ENCODE data around the gene NKD1. TPM values are rescaled to one million over a fixed set of nuclear protein-coding genes. Genes with fewer than 3 reads are reported as not detected.

The NKD1 gene
- total RNA-seq, 2 experiments from 2014 or later: 0.26 to 0.44 TPM

GRCh38 chr16:50696126-50696525 is 147.9 kb downstream of the NKD1 start:
- Mint-ChIP-seq H3K27me3 (ENCODE audit: low read depth) (peaks cover 18% of the 10 kb centered on the region), H3K27ac (peak overlapping the region; percentile 40), H3K36me3 (ENCODE audit: low read depth) (peaks cover 3% of the 10 kb centered on the region), H3K4me1 (ENCODE audit: low read depth) (peaks cover 58% of the 10 kb centered on the region), H3K4me3 (no peak overlapping the region), H3K9me3 (ENCODE audit: insufficient read depth) (no peaks in the 10 kb centered on the region)
- no peak for ATAC-seq
- ChIA-PET POLR2A (interaction anchor here (0.6 to 1.4 kb wide), 3 partner anchors 13 to 29 kb away, joined by 3 to 5 read pairs (median 4); partner anchors contain the start of gene SNX20), CTCF (interaction anchor here (0.8 to 2.7 kb wide), 4 partner anchors 12 to 50 kb away, joined by 3 to 14 read pairs (median 6); no protein-coding TSS in a partner anchor)
- DNase-seq: no peak

- ATAC-seq (no peak), DNase-seq (no peak)
- POLR2A ChIA-PET: interaction anchor here (1.1 to 1.4 kb wide), 3 partner anchors 16 to 30 kb away, joined by 4 to 5 read pairs (median 4); partner anchors contain the start of gene SNX20
- H3K4me1 Mint-ChIP-seq (ENCODE audit: low read depth): peaks cover 58% of the 10 kb centered on the region
- H3K27me3 Mint-ChIP-seq (ENCODE audit: low read depth): peaks cover 17% of the 10 kb centered on the region
- H3K36me3 Mint-ChIP-seq (ENCODE audit: low read depth): peaks cover 6% of the 10 kb centered on the region
- H3K4me3 Mint-ChIP-seq: no peak overlapping the region
- no peaks in the 10 kb centered on the region for H3K9me3 Mint-ChIP-seq (ENCODE audit: insufficient read depth)
- CTCF ChIA-PET: interaction anchor here (0.8 to 2.7 kb wide), 7 partner anchors 13 to 110 kb away, joined by 3 to 14 read pairs (median 5); no protein-coding TSS in a partner anchor
- H3K27ac Mint-ChIP-seq: peak overlapping the region; percentile 81
These were observed 148.6 kb downstream of the NKD1 start for GRCh38 chr16:50696575-50697420.

DNA sequence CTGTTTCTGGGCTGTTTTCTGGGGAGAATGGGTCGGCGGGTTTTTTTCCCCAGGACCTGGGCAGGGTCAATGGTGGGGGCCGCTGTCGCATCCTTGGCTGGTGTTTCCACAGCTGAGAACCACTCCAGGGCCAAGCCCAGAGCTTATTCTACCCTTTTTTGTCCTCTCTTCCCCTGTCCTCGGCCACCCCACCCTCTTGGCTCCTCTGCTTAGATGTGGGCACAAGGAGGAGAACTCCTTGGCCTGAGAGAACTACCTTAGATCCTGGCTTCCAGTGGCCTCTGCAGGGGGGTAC is 149.2 kb downstream of the NKD1 start:
- POLR2A ChIA-PET: interaction anchor here (1.1 to 1.4 kb wide), 3 partner anchors 17 to 44 kb away, joined by 3 to 5 read pairs (median 4); partner anchors contain the start of genes CYLD and SNX20
- Mint-ChIP-seq H3K4me1 (ENCODE audit: low read depth) (peaks cover 56% of the 10 kb centered on the region), H3K4me3 (peak overlapping the region; percentile 9), H3K9me3 (ENCODE audit: insufficient read depth) (no peaks in the 10 kb centered on the region), H3K27ac (peak overlapping the region; percentile 81), H3K27me3 (ENCODE audit: low read depth) (peaks cover 15% of the 10 kb centered on the region), H3K36me3 (ENCODE audit: low read depth) (peaks cover 6% of the 10 kb centered on the region)
- no peak for ATAC-seq
- CTCF ChIA-PET: interaction anchor here (1.0 to 2.7 kb wide), 7 partner anchors 14 to 109 kb away, joined by 3 to 14 read pairs (median 4); partner anchors contain the start of gene CYLD
- no peak for DNase-seq

GRCh38 chr16:50697881-50698767 is 149.9 kb downstream of the NKD1 start:
- ATAC-seq (peak; percentile 48), DNase-seq (no peak)
- peak overlapping the region; percentile 81 for H3K27ac Mint-ChIP-seq
- H3K4me3 Mint-ChIP-seq: peak overlapping the region; percentile 65
- ChIA-PET CTCF (interaction anchor here (0.8 to 2.7 kb wide), 8 partner anchors 21 to 108 kb away, joined by 3 to 14 read pairs (median 4); partner anchors contain the start of gene CYLD), POLR2A (interaction anchor here (1.1 to 1.4 kb wide), 2 partner anchors 20 to 44 kb away, joined by 3 to 4 read pairs; partner anchors contain the start of gene CYLD)
- H3K27me3 Mint-ChIP-seq (ENCODE audit: low read depth): peaks cover 8% of the 10 kb centered on the region
- H3K9me3 Mint-ChIP-seq (ENCODE audit: insufficient read depth): no peaks in the 10 kb centered on the region
- H3K4me1 Mint-ChIP-seq (ENCODE audit: low read depth): peaks cover 49% of the 10 kb centered on the region
- H3K36me3 Mint-ChIP-seq (ENCODE audit: low read depth): peaks cover 6% of the 10 kb centered on the region

Other genes starting within 250 kb of the NKD1 start
- gene BRD7, start 179.4 kb upstream of the NKD1 start, total RNA-seq: 10 to 100 TPM; 88.9 to 90.4 TPM
- 10 to 100 TPM; 64.8 to 65.3 TPM for gene SNX20, start 132.9 kb downstream of the NKD1 start, total RNA-seq
- 1 to 10 TPM; 1.6 to 1.7 TPM for gene NOD2, start 145.2 kb downstream of the NKD1 start, total RNA-seq
- gene CYLD, start 193.7 kb downstream of the NKD1 start, total RNA-seq: 100 to 1,000 TPM; 116 to 129 TPM

Data from activated CD8-positive, alpha-beta T cell treated with anti-CD3 and anti-CD28 coated beads, Interleukin-2, amount 10 ng/mL, durations not matched to agents 7 days and 5 days (primary cell).